NCI-H1436 (cell line): ENCODE measurements around the gene FRMD5.
"Not testable (repeated sequence)": the region's sequence is repeated elsewhere in the genome, so short reads cannot be mapped to it uniquely, and the experiment has no call there.

ENCODE experiments used
- DNase-seq: peaks from one replicate; lab custom pipeline; 2025; lab: John Stamatoyannopoulos, UW

Gene FRMD5

GRCh38 chr15:44195151-44195740, at the start of gene FRMD5:
Gene FRMD5, minus strand, starts transcription at chr15:44195271.
- peak; percentile 99 for DNase-seq

- DNase-seq: no peak
These were observed 48.8 kb upstream of the FRMD5 start for GRCh38 chr15:44243829-44244228.

GRCh38 chr15:44243141-44243540, 48.1 kb upstream of the FRMD5 start:
- DNase-seq: no peak

GRCh38 chr15:44231842-44232241, 36.8 kb upstream of the FRMD5 start:
- DNase-seq: no peak

GRCh38 chr15:44229301-44229700, 34.2 kb upstream of the FRMD5 start:
- not testable (repeated sequence) for DNase-seq

GRCh38 chr15:44227584-44227983, 32.5 kb upstream of the FRMD5 start:
- no peak for DNase-seq

GRCh38 chr15:44227001-44227400, 31.9 kb upstream of the FRMD5 start:
- DNase-seq: not testable (repeated sequence)

- DNase-seq: no peak
These were observed 27.4 kb upstream of the FRMD5 start for GRCh38 chr15:44222478-44222877.

- no peak for DNase-seq
These were observed 24.0 kb upstream of the FRMD5 start for GRCh38 chr15:44219073-44219472.

GRCh38 chr15:44216958-44217357, 21.9 kb upstream of the FRMD5 start:
- DNase-seq: no peak

GRCh38 chr15:44215594-44215993, 20.5 kb upstream of the FRMD5 start:
- no peak for DNase-seq

- DNase-seq: no peak
These were observed 13.9 kb upstream of the FRMD5 start for GRCh38 chr15:44208956-44209355.

GRCh38 chr15:44207643-44208042, 12.6 kb upstream of the FRMD5 start:
- no peak for DNase-seq

- DNase-seq: no peak
These were observed 4.3 kb upstream of the FRMD5 start for GRCh38 chr15:44199393-44199792.

GRCh38 chr15:44194323-44195150, 534 bp downstream of the FRMD5 start:
- no peak for DNase-seq

- DNase-seq: no peak
These were observed 1.3 kb downstream of the FRMD5 start for GRCh38 chr15:44193651-44194322.

GRCh38 chr15:44188795-44189194, 6.3 kb downstream of the FRMD5 start:
- no peak for DNase-seq

- DNase-seq: no peak
These were observed 8.4 kb downstream of the FRMD5 start for GRCh38 chr15:44186705-44187104.

GRCh38 chr15:44183363-44183762, 11.7 kb downstream of the FRMD5 start:
- no peak for DNase-seq

- DNase-seq: no peak
These were observed 13.7 kb downstream of the FRMD5 start for GRCh38 chr15:44181410-44181809.

GRCh38 chr15:44177139-44177538, 17.9 kb downstream of the FRMD5 start:
- DNase-seq: no peak

- no peak for DNase-seq
These were observed 21.3 kb downstream of the FRMD5 start for GRCh38 chr15:44173813-44174212.

GRCh38 chr15:44163370-44163769, 31.7 kb downstream of the FRMD5 start:
- DNase-seq: no peak
